Upper lobe of right lung (tissue), 1 donor: ENCODE data around the gene CD164. TPM values are rescaled to one million over a fixed set of nuclear protein-coding genes. Genes with fewer than 3 reads are reported as not detected.

ENCODE experiments used
- total RNA-seq: library from RNA; stranded (reverse); fragmentation: NEBNext Ultra II Directional; extraction: Animal tissue kit (Norgen Biotek cat#: 25700); gene quantifications from one replicate; pipeline ENCODE4 v1.2.1, GENCODE V29; 2021
- donor health status: DM: no; HTN: yes; CAD: no; lungs with severe emphysema.

Gene CD164
- total RNA-seq, 1 donor from 2014 or later: 284 TPM

Other genes with a start within 250 kb of the CD164 start
- gene PPIL6, start 58.2 kb upstream of the CD164 start, total RNA-seq: 4.2 TPM
- 15.4 TPM for gene SMPD2, start 58.3 kb upstream of the CD164 start, total RNA-seq
- gene MICAL1, start 73.3 kb upstream of the CD164 start, total RNA-seq: 53.6 TPM
- 8.5 TPM for gene ZBTB24, start 100.8 kb upstream of the CD164 start, total RNA-seq